Measurements from ENCODE around the gene TGFBR3L. TPM values are rescaled to one million over a fixed set of nuclear protein-coding genes. Genes with fewer than 3 reads are reported as not detected.

TGFBR3L gene
- total and polyA plus RNA-seq, 2 of the 4 experiments (the other 2 are of a cell fraction) = 0.94 TPM; not detected in 1

DNA sequence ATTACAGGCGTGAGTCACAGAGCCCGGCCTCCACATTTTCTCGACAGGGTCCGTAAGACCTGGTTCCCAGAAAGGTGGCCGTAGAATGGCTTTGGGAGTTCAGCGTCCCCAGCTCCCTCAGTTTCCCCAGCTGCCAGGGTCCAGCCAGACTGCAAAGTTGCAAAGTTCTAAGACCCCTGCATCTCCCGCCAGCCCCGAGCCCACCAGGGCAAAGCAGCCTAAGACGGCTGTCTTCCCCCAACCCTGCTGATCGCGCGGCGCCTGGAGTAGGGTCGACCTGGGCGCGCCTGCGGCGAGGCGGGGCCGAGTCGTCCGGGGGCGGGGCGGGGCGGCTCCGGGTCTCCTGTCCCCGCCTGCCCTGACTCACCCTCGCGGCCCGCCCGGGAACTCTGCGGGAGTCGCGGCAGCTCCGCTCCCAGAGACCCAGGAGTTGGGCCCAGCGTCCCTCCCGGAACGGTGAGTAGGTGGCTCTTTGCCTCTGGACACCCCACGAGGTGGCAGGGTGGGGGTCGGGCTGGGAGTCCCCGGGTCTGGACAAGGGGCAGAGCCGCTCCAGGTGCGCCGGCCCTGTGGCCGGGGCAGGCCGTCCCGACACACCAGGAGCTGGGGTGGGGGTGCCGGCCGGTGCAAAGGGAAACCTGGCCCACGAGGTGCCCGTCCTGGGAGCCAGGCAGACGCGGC, 26.3 kb upstream of the TGFBR3L start, which contains the start of gene LRRC8E:
TSS of gene LRRC8E (plus strand) at position 366 of the 681 bp plus-strand sequence. CDS start 7,094 bp downstream, outside the sequence.
- peak within 1 kb of the TSS; percentile 40; the same call in 1 of the 2 replicates for H3K27ac ChIP-seq (ENCODE audit: insufficient read depth, low read length)
- H3K9ac ChIP-seq (ENCODE audit: low read depth, low read length) = peak within 1 kb of the TSS; percentile 73
- 0 out of 2 replicates have a peak, but pooled peaks cover 2% of the 10 kb centered on the region for H3K9me1 ChIP-seq (ENCODE audit: insufficient read depth, low read length)
- H4K91ac ChIP-seq (ENCODE audit: insufficient read depth, low read depth, low read length) = peak within 1 kb of the TSS; percentile 52; the same call in 1 of the 2 replicates
- H3K14ac ChIP-seq (replicated peaks; ENCODE audit: low read depth, low read length) = peak within 1 kb of the TSS; percentile 89
- no peak within 1 kb of the TSS for H2BK20ac ChIP-seq (ENCODE audit: low read depth, low read length)
- in situ Hi-C loops (cut with MboI; ENCODE audit: low sequenced_read_pairs) = no loop called here
- H3K23ac ChIP-seq (ENCODE audit: low read depth, low read length) = peak within 1 kb of the TSS; percentile 31; the same call in 1 of the 2 replicates
- no peaks in the 10 kb centered on the region for H3K27me3 ChIP-seq (ENCODE audit: control insufficient read depth, insufficient read depth, low read length)
- H2AK5ac ChIP-seq (ENCODE audit: low read depth, low read length) = peak within 1 kb of the TSS; percentile 70
- peak within 1 kb of the TSS; percentile 58 for H3K4ac ChIP-seq (ENCODE audit: low read depth, low read length)
- peak within 1 kb of the TSS; percentile 94 for H2AK9ac ChIP-seq (replicated peaks; ENCODE audit: low read depth, low read length, poor library complexity)
- H3K56ac ChIP-seq (ENCODE audit: extremely low read depth, insufficient read depth, low read length) = 0 out of 2 replicates have a peak within 1 kb of the TSS, but pooled peaks have one; percentile 3
- peak within 1 kb of the TSS; percentile 86 for H3K4me2 ChIP-seq (ENCODE audit: low read depth, low read length)
- H3K36me3 ChIP-seq (ENCODE audit: control insufficient read depth, insufficient read depth, low read length) = no peaks in the 10 kb centered on the region
- peak; percentile 98 for ATAC-seq (ENCODE audit: low read depth)
- peak; percentile 55 for DNase-seq
- peaks cover 6 to 25% of the 10 kb centered on the region in 2 experiments for H3K79me1 ChIP-seq (ENCODE audit: low read depth in 1 of 2, low read length in 2 of 2)
- H4K8ac ChIP-seq (ENCODE audit: low read depth in 2 of 2, low read length in 2 of 2) = peak within 1 kb of the TSS; percentile 81 to 89
- H4K20me1 ChIP-seq (ENCODE audit: insufficient read depth, low read length) = no peaks in the 10 kb centered on the region
- peaks cover 3% of the 10 kb centered on the region; the same call in 1 of the 2 replicates for H3K4me1 ChIP-seq (ENCODE audit: control insufficient read depth, insufficient read depth, low read length)
- ChIA-PET CTCF (interaction anchor here (0.6 to 0.9 kb wide), 2 partner anchors 15 to 111 kb away, joined by 3 read pairs; partner anchors contain the start of gene MAP2K7), POLR2A (ENCODE audit: unreplicated experiment) (no interaction called here)
- peak within 1 kb of the TSS; percentile 35 for H2BK5ac ChIP-seq (ENCODE audit: low read depth, low read length, poor library complexity, severe bottlenecking)
- 1% methylated on average over 18 of the region's 53 CpGs; no CpG with 5 or more reads in 1 of the 2 experiments for WGBS, 2 experiments (ENCODE audit: extremely low coverage in 2 of 2, insufficient read length in 1 of 2)
- dilution Hi-C loops (cut with HindIII; ENCODE audit: low sequenced_read_pairs, unreplicated experiment) = no loop called here
- intact Hi-C loops (cut with micrococcal nuclease) = no loop called here
- no peaks in the 10 kb centered on the region for H3K9me3 ChIP-seq (ENCODE audit: control insufficient read depth, insufficient read depth, low read length)
- H3K18ac ChIP-seq (ENCODE audit: low read depth, low read length) = no peak within 1 kb of the TSS
- H2BK120ac ChIP-seq (ENCODE audit: low read depth, low read length) = peak within 1 kb of the TSS; percentile 36; the same call in 1 of the 2 replicates
- peak within 1 kb of the TSS; percentile 91 for H2AFZ ChIP-seq (replicated peaks; ENCODE audit: low read length, poor library complexity)
- BruUV-seq (replicated peaks) = no TSS peak
- no peak within 1 kb of the TSS for H4K5ac ChIP-seq (ENCODE audit: low read depth, low read length)
- H3K4me3 ChIP-seq (ENCODE audit: insufficient read depth, low read depth, low read length) = peak within 1 kb of the TSS; percentile 79
- H2BK15ac ChIP-seq (ENCODE audit: low read depth, low read length) = no peak within 1 kb of the TSS
- TF ChIP-seq, protein P1, sequence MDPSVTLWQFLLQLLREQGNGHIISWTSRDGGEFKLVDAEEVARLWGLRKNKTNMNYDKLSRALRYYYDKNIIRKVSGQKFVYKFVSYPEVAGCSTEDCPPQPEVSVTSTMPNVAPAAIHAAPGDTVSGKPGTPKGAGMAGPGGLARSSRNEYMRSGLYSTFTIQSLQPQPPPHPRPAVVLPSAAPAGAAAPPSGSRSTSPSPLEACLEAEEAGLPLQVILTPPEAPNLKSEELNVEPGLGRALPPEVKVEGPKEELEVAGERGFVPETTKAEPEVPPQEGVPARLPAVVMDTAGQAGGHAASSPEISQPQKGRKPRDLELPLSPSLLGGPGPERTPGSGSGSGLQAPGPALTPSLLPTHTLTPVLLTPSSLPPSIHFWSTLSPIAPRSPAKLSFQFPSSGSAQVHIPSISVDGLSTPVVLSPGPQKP (IDR thresholded peaks at IDR 0.05; ENCODE audit: borderline replicate concordance, low read depth, low read length) = no peak
- TF ChIP-seq MAFK (IDR thresholded peaks at IDR 0.05; ENCODE audit: low read depth, low read length) (no peak), MXI1 (IDR thresholded peaks at IDR 0.05; ENCODE audit: borderline replicate concordance, low read depth, low read length) (no peak), RAD21 (IDR thresholded peaks at IDR 0.05; ENCODE audit: low read length) (no peak), FOS (IDR thresholded peaks at IDR 0.05; ENCODE audit: low read depth, low read length) (no peak), RCOR1 (IDR thresholded peaks at IDR 0.05; ENCODE audit: insufficient replicate concordance, low read length) (no peak), USF2 (IDR thresholded peaks at IDR 0.05; ENCODE audit: low read depth, low read length) (no peak), NFE2L2 (IDR thresholded peaks at IDR 0.05; ENCODE audit: low read depth, low read length) (no peak), MAZ (IDR thresholded peaks at IDR 0.05; ENCODE audit: borderline replicate concordance, low read depth, low read length) (peak; percentile 36; the same call in 1 of the 2 replicates), SMC3 (IDR thresholded peaks at IDR 0.05; ENCODE audit: low read depth, low read length) (no peak), POLR2A (IDR thresholded peaks at IDR 0.05; ENCODE audit: low read depth, low read length) (peak; percentile 88), CEBPB (IDR thresholded peaks at IDR 0.05; ENCODE audit: low read depth, low read length) (no peak), RFX5 (IDR thresholded peaks at IDR 0.05; ENCODE audit: low read depth, low read length) (no peak)
- TF ChIP-seq, protein P2, sequence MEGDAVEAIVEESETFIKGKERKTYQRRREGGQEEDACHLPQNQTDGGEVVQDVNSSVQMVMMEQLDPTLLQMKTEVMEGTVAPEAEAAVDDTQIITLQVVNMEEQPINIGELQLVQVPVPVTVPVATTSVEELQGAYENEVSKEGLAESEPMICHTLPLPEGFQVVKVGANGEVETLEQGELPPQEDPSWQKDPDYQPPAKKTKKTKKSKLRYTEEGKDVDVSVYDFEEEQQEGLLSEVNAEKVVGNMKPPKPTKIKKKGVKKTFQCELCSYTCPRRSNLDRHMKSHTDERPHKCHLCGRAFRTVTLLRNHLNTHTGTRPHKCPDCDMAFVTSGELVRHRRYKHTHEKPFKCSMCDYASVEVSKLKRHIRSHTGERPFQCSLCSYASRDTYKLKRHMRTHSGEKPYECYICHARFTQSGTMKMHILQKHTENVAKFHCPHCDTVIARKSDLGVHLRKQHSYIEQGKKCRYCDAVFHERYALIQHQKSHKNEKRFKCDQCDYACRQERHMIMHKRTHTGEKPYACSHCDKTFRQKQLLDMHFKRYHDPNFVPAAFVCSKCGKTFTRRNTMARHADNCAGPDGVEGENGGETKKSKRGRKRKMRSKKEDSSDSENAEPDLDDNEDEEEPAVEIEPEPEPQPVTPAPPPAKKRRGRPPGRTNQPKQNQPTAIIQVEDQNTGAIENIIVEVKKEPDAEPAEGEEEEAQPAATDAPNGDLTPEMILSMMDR (conservative IDR thresholded peaks at IDR 0.05; ENCODE audit: low read depth, low read length) = no peak

Measured in IMR-90 (cell line).